SU-DHL-6 (cell line): ENCODE results near the gene ZBTB16.

Experiments
- H2AFZ ChIP-seq: fragments of 200-600 bp; sonication (generic); 2 replicates; pipeline ENCODE4 v1.6.1; 2014; ENCODE audit warnings: low read depth, mild to moderate bottlenecking, moderate library complexity, mixed read lengths, antibody characterized with exemption, low read length; ENCODE audit not compliant: severe bottlenecking
- H3F3A ChIP-seq: fragments of 200-600 bp; shearing (Covaris generic); 2 replicates; pipeline ENCODE4 v1.6.0; 2016; ENCODE audit warnings: antibody characterized with exemption, mild to moderate bottlenecking; ENCODE audit not compliant: insufficient read depth
- H3K27ac ChIP-seq: fragments of 200-600 bp; sonication (generic); 2 replicates; pipeline ENCODE4 v1.5.1; 2016; ENCODE audit warnings: low read depth, mild to moderate bottlenecking, low read length, moderate library complexity, mixed read lengths
- H3K27me3 ChIP-seq: fragments of 200-600 bp; sonication (generic), shearing (Covaris generic); 2 replicates; pipeline ENCODE4 v1.6.0; 2014; ENCODE audit warnings: mild to moderate bottlenecking, low read length
- H3K36me3 ChIP-seq: fragments of 200-600 bp; sonication (generic); 2 replicates; pipeline ENCODE4 v1.6.1; 2014; ENCODE audit warnings: mild to moderate bottlenecking, low read length, mixed read lengths
- H3K4me2 ChIP-seq: fragments of 300-600, 200-600 bp; shearing (Covaris generic), sonication (generic); 2 replicates; pipeline ENCODE4 v1.6.0; 2014; ENCODE audit warnings: low read length, low read depth, mild to moderate bottlenecking; ENCODE audit not compliant: poor library complexity, severe bottlenecking
- H3K4me3 ChIP-seq: fragments of 200-600 bp; sonication (generic); 2 replicates; pipeline ENCODE4 v1.5.1; 2014; ENCODE audit warnings: antibody characterized with exemption, low read length, mild to moderate bottlenecking, mixed read lengths; ENCODE audit not compliant: insufficient read depth, poor library complexity, severe bottlenecking
- H3K79me2 ChIP-seq: fragments of 200-600 bp; sonication (generic); 2 replicates; pipeline ENCODE4 v1.6.1; 2014; ENCODE audit warnings: mild to moderate bottlenecking, low read length, moderate library complexity; ENCODE audit not compliant: insufficient read depth
- H3K9ac ChIP-seq: fragments of 200-600 bp; sonication (generic); 2 replicates; pipeline ENCODE4 v1.7.0; 2014; ENCODE audit warnings: mild to moderate bottlenecking, low read length
- H3K9me2 ChIP-seq: fragments of 200-600 bp; sonication (generic); replicated peaks from 2 replicates; pipeline ENCODE4 v1.6.1; 2014; ENCODE audit warnings: low read length; ENCODE audit not compliant: insufficient read depth
- H3K9me3 ChIP-seq: fragments of 200-600 bp; sonication (generic); 2 replicates; pipeline ENCODE4 v1.6.1; 2014; ENCODE audit warnings: low read length, mixed read lengths; ENCODE audit not compliant: insufficient read depth
- H4K20me1 ChIP-seq: fragments of 200-600 bp; sonication (generic); 2 replicates; pipeline ENCODE4 v1.6.1; 2014; ENCODE audit warnings: low read depth, mild to moderate bottlenecking, antibody characterized with exemption, low read length, moderate library complexity, mixed read lengths
- EZH2phosphoT487 ChIP-seq: fragments of 200-600 bp; sonication (generic), shearing (Covaris generic); conservative IDR thresholded peaks from 2 replicates; pipeline ENCODE4 v1.6.1; 2018; ENCODE audit warnings: mild to moderate bottlenecking, antibody characterized with exemption, low read length, moderate library complexity, mixed read lengths
- TF ChIP-seq, protein P1 (sequence below): fragments of 200-600 bp; sonication (generic); IDR thresholded peaks from one replicate; pipeline ENCODE4 v1.5.1; 2017; ENCODE audit warnings: antibody characterized with exemption, mild to moderate bottlenecking, low read length, moderate library complexity; ENCODE audit not compliant: insufficient read depth, poor library complexity, severe bottlenecking

ZBTB16 gene

DNA sequence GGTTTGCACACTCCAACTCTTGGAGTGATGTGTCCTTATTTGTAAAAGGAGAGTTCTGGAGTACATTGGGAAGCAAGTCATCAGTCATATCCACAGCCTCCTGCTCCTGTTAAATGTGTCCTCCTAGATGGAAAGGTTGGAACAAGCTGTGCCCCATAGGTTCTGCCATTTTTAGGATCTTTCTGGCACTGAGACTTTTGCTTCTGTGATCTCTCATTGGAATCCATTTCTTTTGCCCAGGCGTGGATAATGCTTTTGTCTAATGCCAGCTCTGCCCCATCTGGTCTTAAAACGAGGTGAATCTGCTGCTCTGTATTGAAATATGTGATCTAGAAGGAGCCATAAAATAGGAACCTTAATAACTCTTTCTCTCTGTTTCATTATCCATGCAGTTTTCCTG lies 66.4 kb downstream of the ZBTB16 start:
- Histone ChIP-seq H3K27me3 (no peaks in the 10 kb centered on the region), H3K4me3 (no peak overlapping the region), H3F3A (no peaks in the 10 kb centered on the region), H3K9me3 (no peaks in the 10 kb centered on the region), H3K4me2 (no peak overlapping the region), H3K36me3 (no peaks in the 10 kb centered on the region), H4K20me1 (no peaks in the 10 kb centered on the region), H3K27ac (no peak overlapping the region), H2AFZ (no peak overlapping the region), H3K9ac (no peak overlapping the region), H3K9me2 (no peaks in the 10 kb centered on the region), H3K79me2 (no peaks in the 10 kb centered on the region)
- TF ChIP-seq, protein P1, sequence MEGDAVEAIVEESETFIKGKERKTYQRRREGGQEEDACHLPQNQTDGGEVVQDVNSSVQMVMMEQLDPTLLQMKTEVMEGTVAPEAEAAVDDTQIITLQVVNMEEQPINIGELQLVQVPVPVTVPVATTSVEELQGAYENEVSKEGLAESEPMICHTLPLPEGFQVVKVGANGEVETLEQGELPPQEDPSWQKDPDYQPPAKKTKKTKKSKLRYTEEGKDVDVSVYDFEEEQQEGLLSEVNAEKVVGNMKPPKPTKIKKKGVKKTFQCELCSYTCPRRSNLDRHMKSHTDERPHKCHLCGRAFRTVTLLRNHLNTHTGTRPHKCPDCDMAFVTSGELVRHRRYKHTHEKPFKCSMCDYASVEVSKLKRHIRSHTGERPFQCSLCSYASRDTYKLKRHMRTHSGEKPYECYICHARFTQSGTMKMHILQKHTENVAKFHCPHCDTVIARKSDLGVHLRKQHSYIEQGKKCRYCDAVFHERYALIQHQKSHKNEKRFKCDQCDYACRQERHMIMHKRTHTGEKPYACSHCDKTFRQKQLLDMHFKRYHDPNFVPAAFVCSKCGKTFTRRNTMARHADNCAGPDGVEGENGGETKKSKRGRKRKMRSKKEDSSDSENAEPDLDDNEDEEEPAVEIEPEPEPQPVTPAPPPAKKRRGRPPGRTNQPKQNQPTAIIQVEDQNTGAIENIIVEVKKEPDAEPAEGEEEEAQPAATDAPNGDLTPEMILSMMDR = no peak
- no peak for TF ChIP-seq EZH2phosphoT487

DNA sequence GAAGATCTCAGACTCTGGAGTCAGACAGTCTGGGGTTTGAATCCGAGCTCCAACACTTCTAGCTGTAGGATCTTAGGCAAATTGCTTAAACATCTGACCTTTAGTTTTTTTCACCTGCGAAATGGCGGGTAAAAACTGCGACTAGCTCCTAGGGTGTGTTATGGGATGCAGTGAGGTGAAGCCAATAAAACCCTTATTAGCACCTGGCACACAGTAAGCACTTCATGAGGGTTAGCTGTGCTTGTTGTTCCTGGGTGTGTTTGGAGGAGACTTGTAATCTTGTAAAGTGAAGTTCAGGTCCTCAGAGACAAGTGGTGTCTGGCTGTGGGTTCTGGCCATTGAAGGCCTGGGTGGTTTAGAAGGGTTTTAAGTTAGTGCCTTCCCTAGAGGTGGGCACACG lies 68.9 kb downstream of the ZBTB16 start:
- H3K9me3 ChIP-seq = no peaks in the 10 kb centered on the region

DNA sequence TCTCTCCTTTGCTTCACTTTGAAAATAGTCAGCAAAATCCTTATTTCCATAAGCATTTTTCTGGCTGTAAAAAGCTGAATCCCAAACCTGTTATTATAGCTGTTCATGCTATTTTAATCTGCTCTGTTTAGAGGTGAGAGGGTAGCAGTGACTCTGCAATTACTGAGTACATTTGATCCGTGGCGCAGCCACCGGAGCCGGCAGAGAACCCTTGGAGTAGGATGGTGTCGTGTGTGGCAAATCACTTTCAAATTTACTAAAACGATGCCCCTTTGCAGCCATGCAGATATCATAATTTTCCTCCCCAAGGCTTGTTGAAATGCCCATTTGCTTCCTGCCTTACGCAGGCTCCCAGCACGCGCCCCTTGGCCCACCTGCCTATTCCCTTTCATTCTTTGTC lies 69.6 kb downstream of the ZBTB16 start:
- H3K9ac ChIP-seq = no peak overlapping the region
- H2AFZ ChIP-seq = no peak overlapping the region
- no peaks in the 10 kb centered on the region for H3K9me2 ChIP-seq
- H3K4me2 ChIP-seq = no peak overlapping the region
- H3K4me3 ChIP-seq = no peak overlapping the region
- H3F3A ChIP-seq = no peaks in the 10 kb centered on the region
- H3K27me3 ChIP-seq = no peaks in the 10 kb centered on the region
- H3K36me3 ChIP-seq = no peaks in the 10 kb centered on the region
- H3K27ac ChIP-seq = no peak overlapping the region
- no peaks in the 10 kb centered on the region for H3K9me3 ChIP-seq
- TF ChIP-seq, protein P1 = no peak
- no peak for TF ChIP-seq EZH2phosphoT487
- no peaks in the 10 kb centered on the region for H3K79me2 ChIP-seq
- no peaks in the 10 kb centered on the region for H4K20me1 ChIP-seq

More for the DNA sequence above, 68.9 kb downstream of the ZBTB16 start:
- Histone ChIP-seq H2AFZ (no peak overlapping the region), H3K4me3 (no peak overlapping the region), H3K36me3 (no peaks in the 10 kb centered on the region), H4K20me1 (no peaks in the 10 kb centered on the region), H3K79me2 (no peaks in the 10 kb centered on the region), H3K4me2 (no peak overlapping the region), H3K27ac (no peak overlapping the region), H3K9ac (no peak overlapping the region), H3K27me3 (no peaks in the 10 kb centered on the region), H3K9me2 (no peaks in the 10 kb centered on the region), H3F3A (no peaks in the 10 kb centered on the region)
- TF ChIP-seq, protein P1 = no peak
- TF ChIP-seq EZH2phosphoT487 = no peak
